CD4-positive, alpha-beta T cell treated with Interferon gamma for 1 hour (primary cell): ENCODE measurements around the gene DKK2.
"Not testable (repeated sequence)": the region's sequence is repeated elsewhere in the genome, so short reads cannot be mapped to it uniquely, and the experiment has no call there.

Experiments used
- DNase-seq: peaks from one replicate; pipeline ENCODE4 v3.0.0-alpha.2; 2020

DKK2 gene

DNA sequence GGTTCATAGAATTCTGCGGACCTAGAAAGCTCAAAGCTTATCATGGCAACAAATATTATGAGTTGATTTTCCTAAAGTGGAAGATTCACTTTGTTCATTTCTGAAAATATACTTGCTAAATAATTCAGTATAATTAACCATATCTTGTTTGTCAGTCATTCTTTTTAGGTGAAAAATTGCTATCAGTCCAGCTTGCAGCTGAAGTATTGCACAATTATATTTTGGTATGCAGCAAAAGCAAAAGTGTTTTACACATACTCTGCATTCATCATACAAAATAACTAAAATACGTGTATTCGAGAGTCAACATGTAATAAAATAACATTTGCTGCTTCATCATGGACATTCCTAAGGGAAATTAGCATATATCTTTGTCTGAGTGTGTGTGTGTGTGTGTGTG is 24.8 kb downstream of the DKK2 start:
- DNase-seq: no peak

DNA sequence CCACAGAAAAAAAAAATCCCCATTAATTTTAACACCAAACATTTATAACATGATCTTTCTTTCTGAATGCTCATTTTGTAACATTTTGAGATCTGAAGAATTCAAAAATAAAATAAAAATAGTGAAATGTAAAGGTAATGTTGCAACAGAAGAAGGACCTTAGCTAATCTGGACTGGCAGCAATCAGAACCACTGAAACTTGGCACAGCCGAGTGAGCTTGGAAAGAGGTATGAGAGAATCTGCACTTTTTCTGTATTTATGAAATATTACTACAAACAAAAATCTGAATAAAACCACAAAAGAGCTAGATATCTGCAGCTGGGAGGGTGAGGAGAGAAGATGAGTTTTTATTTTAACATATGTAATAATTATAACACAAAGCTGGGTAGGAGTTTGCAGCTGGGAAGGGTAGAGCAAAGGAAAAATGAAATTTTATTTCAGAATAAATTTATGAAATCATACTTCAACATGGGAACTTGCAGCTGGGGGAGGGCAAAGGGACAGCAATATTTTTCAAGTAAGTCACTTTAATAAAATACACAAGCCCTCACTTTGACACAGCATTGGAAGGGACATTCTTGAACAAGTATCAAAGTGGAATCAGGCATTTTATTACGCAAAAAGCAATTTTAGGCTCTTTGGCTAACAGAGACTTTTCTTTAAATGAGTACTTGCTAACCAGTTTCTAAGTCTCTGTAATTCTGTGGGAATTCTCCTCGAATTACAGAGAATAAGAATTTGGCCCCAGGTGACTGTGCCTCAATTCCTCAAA is 26.7 kb downstream of the DKK2 start:
- DNase-seq: no peak

DNA sequence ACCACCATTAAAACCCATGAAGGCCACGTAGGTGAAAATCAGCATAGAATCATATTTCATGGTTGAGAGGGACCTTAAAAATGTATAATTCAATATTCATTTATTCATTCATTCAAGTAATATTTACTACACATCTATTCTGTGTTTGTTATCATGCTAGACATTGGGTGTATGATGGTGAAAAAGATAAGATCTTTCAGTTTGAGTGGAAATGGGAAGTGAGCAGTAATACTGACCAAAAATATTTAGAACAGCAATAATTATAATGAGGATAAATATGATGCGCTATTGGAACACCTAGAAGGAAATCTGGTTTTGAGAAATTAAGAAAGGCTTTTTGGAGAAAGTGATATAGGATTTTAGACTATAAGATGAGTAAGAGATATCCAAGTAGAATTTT is 28.0 kb downstream of the DKK2 start:
- DNase-seq: no peak

DNA sequence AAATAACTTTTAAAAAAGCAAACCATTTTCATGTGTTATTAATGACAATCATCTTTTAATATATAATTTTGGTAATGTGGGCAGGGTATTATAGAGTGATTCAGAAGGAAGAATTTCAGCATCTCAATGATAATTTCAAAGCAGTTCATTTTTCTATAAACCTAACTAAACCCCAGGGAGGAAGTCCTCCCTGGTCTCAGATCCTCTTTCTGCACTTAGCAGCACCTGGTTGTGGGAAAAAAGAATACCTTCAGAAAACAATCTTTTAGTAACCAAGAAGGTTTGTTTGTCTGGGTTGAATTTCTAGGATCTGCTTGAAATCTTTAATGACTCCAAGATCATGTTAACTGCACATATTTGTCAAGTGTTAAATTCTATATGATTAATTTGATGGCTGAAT is 29.9 kb downstream of the DKK2 start:
- DNase-seq: no peak

DNA sequence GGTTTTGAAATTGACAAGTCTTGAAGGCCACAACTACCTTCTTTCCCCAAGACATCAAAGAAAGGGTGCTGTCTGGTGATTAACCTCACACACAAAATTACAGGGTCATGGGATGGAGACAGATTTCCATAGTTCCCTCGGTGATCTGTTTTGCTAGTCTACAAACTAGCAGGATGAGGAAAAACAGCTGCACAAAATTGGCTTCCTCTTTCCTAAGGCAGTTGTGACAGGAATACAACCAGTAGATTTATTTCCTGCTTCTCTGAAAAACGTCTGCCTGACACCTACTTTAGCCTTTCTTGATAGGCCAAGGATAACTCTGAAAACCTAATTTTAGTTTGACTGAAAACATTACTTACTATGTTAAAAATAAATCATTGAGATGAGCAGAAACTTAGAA is 39.6 kb downstream of the DKK2 start:
- DNase-seq: no peak

DNA sequence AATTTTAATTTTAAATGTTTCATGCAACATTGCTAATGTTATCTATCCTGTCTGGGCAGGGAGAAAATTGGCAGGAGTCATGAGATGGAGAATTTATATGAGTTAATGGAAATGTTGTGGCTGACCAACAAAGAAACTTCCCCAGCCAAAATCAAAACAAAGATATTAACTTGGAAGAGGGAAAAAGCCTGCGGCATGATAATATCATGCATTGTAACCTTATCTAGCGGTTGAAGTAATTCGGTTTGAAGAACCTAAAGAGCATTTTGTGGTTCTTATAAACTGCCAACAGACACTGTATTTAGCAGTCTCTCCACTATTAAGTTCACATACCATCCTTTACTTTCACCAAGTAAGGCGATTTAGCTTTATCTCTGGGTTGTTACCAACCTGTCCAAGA is 42.3 kb downstream of the DKK2 start:
- no peak for DNase-seq

DNA sequence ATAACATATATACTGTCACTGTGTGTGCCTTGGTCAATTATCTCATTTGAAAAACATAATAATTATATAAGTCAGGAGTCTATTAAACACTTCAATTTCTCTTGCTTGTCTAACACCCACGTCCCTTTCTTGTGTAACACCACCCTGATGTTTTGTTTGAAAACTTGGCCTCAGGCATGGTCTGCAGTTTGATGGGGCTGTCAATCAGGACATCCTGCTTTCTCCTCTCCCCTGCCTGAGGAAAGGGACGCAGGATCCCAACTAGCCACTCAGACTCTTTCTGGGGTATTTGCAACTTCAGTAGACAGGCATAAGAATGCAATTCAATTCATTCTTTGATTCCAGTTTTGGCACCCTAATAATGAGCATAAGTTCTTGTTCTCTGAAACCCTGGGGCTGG is 48.8 kb downstream of the DKK2 start:
- DNase-seq: no peak

DNA sequence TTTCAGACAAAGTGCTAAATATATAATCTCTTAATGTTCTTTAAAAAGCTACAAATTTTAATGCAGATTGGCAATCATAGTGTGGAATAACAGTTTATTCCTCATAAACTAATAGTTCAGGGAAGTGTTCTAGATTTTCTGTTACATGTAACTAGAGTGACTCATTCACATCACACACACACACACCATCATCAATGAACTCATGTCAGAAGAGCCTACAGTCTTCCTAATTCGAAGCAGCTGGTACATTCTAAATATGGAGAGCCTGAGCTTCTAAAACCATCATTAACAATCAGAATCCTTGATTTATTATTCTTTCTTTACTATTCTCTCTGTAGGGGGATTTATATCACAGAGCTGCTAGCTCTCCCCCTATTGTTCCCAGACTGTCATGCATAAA is 49.6 kb downstream of the DKK2 start:
- DNase-seq: no peak

DNA sequence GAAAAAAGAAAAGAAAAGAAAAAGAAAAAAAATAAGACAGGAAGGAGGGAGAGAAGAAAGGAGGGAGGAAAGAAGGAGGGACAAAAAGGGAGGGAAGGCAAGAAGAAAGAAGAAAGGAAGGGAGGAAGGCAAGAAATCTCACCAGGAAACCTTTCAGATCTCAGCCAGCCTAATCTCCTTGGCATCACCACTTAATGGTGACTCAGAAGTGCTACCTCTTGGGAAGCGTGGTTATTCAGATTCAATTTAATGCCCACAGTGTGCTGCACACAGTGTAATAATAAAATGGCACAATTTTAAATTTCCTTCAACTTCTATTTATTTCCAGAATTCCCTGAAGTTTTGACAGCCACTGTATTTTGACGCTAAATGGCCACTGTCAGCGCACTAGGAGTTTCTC is 50.3 kb downstream of the DKK2 start:
- DNase-seq: no peak

DNA sequence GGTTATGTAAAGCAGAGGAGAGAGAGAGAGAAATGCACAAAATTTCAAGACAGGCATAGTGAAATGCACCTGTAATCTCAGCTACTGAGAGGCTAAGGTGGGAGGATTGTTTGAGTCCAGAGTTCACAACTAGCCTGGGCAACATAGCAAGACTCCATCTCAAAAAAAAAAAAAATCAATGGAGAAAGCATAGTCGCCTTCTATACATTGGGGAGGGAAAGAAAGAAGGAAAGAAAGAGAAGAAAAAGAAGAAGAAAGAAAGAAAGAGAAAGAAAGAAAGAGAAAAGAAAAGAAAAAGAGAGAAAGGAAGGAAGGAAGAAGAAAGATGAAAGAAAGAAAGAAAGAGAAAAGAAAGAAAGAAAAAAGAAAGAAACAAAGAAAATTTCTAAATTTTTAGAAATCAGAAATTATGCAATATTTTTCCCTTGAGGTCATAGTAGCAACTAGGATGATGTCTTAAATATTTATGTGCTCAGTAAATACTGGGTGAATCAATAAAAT is 53.4 kb downstream of the DKK2 start:
- no peak for DNase-seq

DNA sequence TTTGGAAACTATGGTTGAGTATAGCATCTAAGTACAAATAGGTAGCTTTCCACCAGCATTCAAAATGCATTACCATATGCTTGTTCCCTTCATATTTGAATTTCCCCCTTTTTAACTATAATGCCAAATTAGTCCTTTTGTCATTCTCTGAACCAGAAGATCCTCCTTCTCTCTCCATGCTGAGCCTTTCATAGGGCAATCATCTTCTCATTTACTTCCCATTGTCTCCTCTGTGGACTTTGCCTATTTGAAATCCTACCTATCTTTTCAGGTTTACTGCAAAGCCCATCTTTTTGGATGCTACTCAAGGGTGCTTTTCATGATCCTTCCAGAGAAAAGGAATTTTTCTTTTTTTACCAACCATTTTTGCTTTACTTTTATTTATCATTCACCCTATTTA is 54.7 kb downstream of the DKK2 start:
- DNase-seq: no peak

DNA sequence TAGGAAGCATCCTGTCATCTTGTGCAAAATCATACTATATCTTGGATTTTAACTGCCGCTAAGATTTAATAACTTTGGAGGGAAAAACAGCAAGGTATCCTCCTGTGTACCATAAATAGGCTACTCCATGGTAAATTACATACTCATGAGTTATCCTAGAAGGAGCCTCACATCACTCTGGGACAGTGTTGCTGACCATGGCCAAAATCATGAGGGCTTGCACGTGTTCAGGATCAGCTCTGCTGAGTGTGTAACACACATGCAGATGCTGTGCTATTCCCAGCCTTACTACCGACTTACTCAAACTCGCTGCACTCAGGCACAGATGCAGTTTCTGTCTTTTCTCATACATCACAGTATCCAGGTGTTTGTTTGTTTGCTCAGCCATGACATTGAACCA is 56.6 kb downstream of the DKK2 start:
- no peak for DNase-seq

DNA sequence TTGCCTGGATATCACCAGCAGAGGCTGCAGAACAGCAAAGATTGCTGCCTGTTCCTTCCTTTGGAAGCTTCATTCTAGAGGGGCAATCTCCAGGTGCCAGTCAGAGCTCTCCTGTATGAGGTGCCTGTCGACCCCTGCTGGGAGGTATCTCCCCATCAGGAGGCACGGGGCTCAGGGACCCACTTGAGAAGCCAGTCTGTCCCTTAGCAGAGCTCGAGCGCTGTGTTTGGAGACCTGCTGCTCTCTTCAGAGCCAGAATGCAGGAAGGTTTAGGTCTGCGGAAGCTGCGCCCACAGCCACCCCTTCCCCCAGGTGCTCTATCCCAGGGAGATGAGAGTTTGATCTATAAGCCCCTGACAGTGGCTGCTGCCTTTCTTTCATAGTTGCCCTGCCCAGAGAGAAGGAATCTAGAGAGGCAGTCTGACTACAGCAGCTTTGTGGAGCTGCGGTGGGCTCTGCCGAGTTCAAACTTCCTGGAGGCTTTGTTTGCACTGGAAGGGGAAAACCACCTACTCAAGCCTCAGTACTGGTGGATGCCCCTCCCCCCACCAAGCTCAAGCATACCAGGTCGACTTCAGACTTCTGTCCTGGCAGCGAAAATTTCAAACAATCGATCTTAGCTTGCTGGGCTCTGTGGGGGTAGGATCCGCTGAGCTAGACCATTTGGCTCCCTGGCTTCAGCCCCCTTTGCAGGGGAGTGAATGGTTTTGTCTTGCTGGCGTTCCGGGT is 57.9 kb downstream of the DKK2 start:
- no peak for DNase-seq

DNA sequence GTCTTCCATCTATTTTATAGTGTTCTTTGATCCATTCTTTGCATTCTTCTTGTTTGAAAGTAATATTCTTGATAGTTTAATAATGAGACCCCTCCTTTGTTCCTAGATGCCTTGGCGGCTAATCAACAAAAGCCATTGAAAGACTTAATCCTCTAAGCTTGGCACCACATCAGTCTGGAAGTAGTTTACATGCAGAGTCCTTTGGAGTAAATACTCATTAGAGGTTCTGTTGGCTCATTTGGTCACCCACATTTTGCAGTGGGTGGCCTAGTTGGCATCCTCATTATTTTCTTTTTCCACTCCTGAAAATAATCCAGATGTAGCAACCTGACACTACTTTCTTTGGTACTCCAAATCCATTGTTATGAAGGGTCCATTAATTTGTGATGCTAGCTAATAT is 64.5 kb downstream of the DKK2 start:
- DNase-seq: no peak

DNA sequence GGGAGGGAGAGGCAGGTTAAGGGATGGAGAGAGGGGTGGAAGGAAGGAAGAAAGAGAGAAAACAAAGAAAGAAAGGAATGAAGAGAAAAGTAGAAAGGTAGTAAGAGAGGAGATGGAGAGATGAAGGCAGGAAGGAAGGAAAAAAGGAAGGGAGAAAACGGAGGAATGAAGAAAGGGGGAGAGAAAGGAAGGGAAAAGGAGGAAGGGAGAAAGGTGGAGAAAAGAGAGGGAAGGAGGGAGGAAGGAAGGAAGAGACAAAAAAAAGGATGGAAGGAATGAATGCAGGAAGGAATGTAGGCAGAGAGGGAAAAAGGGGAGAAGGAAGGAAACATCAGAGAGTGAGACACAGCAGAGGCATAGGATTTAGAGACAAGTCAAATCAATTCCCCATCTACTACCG is 68.2 kb downstream of the DKK2 start:
- no peak for DNase-seq

DNA sequence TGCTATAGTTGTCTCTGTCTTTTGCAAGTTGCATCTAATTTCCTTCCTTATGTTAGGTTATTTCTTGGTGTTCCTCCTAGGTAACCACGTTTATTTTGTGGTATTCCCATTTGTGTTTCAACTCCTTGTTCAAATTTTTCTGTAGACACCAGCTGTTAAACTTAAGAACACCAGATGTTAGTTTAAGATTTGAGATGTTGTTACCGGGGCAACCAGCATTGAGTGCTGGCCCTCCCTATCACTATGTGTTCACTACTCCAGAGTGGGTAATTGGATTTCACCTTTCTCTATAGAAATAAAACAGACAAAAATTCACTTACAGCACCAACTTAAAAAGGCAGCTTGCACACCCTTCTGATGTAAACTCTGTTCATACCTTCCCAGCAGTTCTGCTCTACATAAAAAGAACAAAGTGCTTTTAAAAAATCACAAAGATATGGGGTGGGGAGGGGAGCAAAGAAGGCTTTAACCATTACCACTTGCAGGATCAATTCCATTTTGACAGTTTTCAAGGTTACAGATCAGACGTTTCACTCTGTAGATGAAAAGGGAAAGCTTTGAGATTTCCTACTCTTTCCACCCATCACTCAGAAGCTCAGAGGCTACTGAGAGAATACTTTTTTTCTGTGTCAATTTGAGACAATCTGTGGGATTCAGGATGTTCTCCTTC is 82.9 kb downstream of the DKK2 start:
- DNase-seq: no peak

DNA sequence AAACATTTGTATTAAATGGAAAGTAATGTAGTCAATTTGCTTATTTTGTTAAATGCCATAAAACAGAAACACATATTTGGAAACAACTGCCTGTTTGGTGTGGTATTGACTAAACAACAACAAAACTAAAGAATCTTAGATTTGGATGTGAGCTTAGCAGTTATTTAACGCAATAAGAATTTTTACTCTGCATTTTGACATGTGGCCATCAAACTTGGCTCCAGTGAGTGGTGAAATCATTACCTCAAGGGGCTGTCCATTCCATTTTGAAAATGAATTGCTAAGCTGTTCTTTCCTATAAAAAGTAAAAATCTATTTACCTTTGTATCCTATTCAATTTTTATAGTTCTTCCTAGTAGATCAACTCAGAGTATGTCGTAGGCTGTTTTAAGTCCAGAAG is 84.2 kb downstream of the DKK2 start:
- no peak for DNase-seq

DNA sequence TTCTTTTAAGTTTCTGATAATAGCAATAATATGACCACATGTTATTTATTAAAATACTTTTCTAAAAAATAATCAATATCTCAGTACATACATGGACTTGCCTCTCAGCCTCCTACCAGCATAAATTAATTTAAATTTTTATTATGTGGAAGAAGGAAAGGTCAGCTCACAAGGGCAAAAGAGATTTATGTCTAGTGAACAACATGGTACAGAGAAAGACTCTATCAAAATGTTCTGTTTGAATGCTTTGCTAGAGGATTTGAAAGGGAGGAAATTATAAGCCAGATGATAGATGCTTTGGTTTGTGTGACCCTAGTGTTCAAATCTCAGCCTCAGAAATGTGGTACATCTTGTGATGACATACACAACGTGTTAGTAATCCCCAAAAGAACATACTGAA is 94.3 kb downstream of the DKK2 start:
- no peak for DNase-seq

DNA sequence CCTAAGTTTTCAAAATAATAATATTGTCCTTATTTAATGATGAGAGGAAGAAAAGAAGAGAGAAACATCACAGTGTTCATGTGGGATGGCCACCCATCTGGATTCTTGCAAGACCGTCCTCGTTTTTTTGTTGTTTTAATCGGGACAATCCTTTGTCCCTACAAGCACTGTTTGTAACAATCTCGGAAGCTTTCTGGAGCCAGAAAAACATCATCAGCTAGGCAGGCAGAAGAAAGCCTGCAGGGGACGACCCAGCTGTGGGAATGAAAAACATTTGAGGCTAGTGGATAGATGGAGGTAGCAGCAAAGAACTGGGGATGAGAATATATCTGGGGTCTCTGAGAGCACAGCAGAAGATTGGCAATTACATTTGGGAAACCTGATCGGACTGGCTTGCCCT is 105.6 kb downstream of the DKK2 start:
- DNase-seq: no peak

DNA sequence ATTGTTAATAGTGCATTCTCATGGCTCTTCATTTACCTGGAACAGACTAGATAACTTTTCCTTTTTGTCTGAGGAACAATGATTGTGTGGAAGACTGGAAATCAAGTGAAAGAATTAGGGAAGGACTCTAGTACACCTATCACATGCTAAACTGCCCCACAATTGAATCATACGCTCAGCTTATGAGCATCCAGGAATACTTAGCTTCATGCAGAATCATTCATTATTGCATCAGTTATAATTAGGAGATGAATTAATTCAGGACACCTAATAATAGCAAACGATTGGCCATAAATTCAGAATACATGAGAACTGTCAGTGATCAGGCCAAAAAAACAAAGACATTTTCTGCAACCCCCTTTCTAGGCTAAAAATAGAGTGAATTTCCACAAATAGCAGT is 106.9 kb downstream of the DKK2 start:
- DNase-seq: no peak

DNA sequence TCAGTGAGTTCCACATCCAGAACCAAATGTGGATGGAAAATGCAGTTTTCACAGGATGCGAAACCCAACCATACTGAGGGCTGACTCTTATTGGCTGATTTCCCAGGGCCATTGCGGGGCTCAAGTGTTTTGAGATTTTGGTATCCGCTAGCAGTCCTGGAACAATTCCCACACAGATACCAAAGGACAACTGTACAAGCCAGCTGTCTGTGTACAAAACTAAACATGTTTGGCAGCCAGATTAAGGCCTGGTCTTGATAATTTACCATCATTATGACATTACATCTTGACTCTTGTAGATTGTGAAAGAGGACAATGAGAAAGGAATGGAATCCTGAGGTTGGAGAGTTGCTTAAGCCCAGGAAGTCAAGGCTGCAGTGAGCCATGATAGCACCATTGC is 121.9 kb downstream of the DKK2 start:
- DNase-seq: no peak

DNA sequence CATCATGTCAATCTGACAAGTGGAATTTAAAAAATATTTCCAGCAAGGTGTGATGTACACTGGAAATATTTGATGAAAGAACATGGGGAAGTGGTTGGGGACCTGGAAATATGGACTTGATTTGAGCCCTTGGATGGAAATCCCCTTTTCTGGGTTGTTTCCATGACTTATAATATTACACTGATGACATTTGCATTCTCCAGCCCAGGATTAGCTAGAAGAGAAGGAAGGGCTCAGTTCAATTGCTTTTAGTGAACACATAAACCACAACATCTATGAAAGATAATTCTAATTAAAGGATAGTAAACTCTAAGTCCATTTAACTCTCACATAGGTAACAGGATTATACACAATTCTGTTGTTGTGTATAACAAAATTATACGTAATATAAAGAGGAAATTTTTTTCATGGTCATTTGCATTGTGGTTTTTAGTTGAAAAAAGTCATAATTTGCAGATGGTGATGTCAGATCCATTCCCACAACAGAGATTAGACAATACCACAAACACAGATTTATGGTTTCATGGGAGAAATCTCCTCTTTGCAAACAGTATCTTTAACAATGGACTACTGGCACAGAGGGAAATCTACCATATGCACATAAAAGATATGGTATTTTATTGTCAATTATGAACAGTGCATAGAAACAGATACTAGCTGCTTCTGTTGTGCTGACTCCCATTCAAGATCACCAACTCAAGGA is 126.5 kb downstream of the DKK2 start:
- no peak for DNase-seq

DNA sequence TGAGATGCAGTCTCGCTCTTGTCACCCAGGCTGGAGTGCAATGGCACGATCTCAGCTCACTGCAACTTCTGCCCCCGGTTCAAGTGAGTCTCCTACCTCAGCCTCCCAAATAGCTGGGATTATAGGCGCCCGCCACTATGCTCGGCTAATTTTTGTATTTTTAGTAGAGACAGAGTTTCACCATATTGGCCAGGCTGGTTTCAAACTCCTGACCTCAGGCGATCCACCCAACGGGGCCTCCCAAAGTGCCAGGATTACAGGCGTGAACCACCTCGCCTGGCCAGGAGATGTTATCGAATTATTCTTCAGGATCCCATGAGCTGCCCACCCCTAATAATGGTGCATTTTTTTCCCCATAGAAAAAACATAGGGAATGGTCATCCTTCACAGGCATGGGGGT is 128.1 kb downstream of the DKK2 start:
- DNase-seq: not testable (repeated sequence)
